SK-N-SH (cell line): Measurements from ENCODE around the gene ADGRF4. TPM values are rescaled to one million over a fixed set of nuclear protein-coding genes. Genes with fewer than 3 reads are reported as not detected.

ENCODE experiments used
- CTCF ChIA-PET: fragments of 300-600, 350-600 bp; formaldehyde crosslinking; extraction: SDS; loops from one replicate; lab custom pipeline; 2021; lab: Yijun Ruan, JAX
- POLR2A ChIA-PET: fragments of 350-600 bp; sonication (Branson Sonifier 250); formaldehyde crosslinking; extraction: SDS; loops from one replicate; lab custom pipeline; 2020; ENCODE audit warnings: antibody characterized with exemption, inconsistent platforms; lab: Yijun Ruan, JAX
- DNase-seq: peaks from one replicate; pipeline ENCODE4 v3.0.0; 2012
- H2AFZ ChIP-seq: fragments of 200-600 bp; sonication (generic); 2 replicates; pipeline ENCODE4 v1.8.1; 2016; ENCODE audit warnings: antibody characterized with exemption, mild to moderate bottlenecking, low read depth
- H3F3A ChIP-seq: fragments of 200-600 bp; sonication (generic); replicated peaks from 2 replicates; pipeline ENCODE3; 2016; ENCODE audit warnings: antibody characterized with exemption, mild to moderate bottlenecking; ENCODE audit not compliant: insufficient read depth
- H3K27ac ChIP-seq, 2 experiments: fragments of 200-500 bp in 1 of 2; fragments of 200-600 bp in 1 of 2; sonication (Bioruptor generic) in 1 of 2; sonication (generic), shearing (Covaris generic) in 1 of 2; 2 replicates each; pipeline versions ENCODE4 v1.5.1 to v1.6.1; 2014 to 2016; ENCODE audit warnings: low read depth in 2 of 2, inconsistent platforms in 1 of 2, low read length in 1 of 2, mild to moderate bottlenecking in 1 of 2, mixed read lengths in 1 of 2
- H3K27me3 ChIP-seq: fragments of 200-600 bp; sonication (generic), shearing (Covaris generic); 2 replicates; pipeline ENCODE4 v1.6.1; 2016; ENCODE audit warnings: mixed run types; ENCODE audit not compliant: insufficient read depth
- H3K36me3 ChIP-seq, 2 experiments: fragments of 200-500 bp in 1 of 2; fragments of 200-600 bp in 1 of 2; sonication (Bioruptor generic) in 1 of 2; sonication (generic) in 1 of 2; replicated peaks in 1 of 2; 2 replicates each; pipeline versions ENCODE3 to v1.5.1; 2014 to 2016; ENCODE audit warnings: low read length in 1 of 2, mild to moderate bottlenecking in 1 of 2; ENCODE audit not compliant: insufficient read depth in 2 of 2, control insufficient read depth in 1 of 2
- H3K4me1 ChIP-seq, 2 experiments: fragments of 200-500 bp in 1 of 2; fragments of 200-600 bp in 1 of 2; sonication (Bioruptor generic) in 1 of 2; sonication (generic), shearing (Covaris generic) in 1 of 2; 2 replicates each; pipeline versions ENCODE4 v1.5.1 to v1.6.1; 2014 to 2016; ENCODE audit warnings: low read depth in 1 of 2, low read length in 1 of 2, mixed run types in 1 of 2; ENCODE audit not compliant: insufficient read depth in 2 of 2, control insufficient read depth in 1 of 2
- H3K4me2 ChIP-seq: fragments of 200-600 bp; sonication (generic), shearing (Covaris generic); 2 replicates; pipeline ENCODE4 v1.6.1; 2017; ENCODE audit warnings: mixed run types
- H3K4me3 ChIP-seq, 2 experiments: fragments of 200-500 bp in 1 of 2; fragments of 200-600 bp in 1 of 2; sonication (Bioruptor generic) in 1 of 2; sonication (generic), shearing (Covaris generic) in 1 of 2; 2 replicates each; pipeline versions ENCODE4 v1.5.1 to v1.8.1; 2014 to 2016; ENCODE audit warnings: low read depth in 2 of 2, inconsistent platforms in 1 of 2, low read length in 1 of 2, mild to moderate bottlenecking in 1 of 2, mixed read lengths in 1 of 2, moderate library complexity in 1 of 2
- H3K79me2 ChIP-seq: fragments of 200-600 bp; sonication (generic); 2 replicates; pipeline ENCODE4 v1.8.1; 2017; ENCODE audit warnings: mild to moderate bottlenecking; ENCODE audit not compliant: insufficient read depth
- H3K9ac ChIP-seq: fragments of 200-600 bp; sonication (generic); 2 replicates; pipeline ENCODE4 v1.6.1; 2017; ENCODE audit warnings: mixed run types
- H3K9me2 ChIP-seq: fragments of 200-600 bp; sonication (generic); 2 replicates; pipeline ENCODE4 v1.6.1; 2017; ENCODE audit warnings: mixed run types
- H3K9me3 ChIP-seq: fragments of 200-600 bp; sonication (generic); 2 replicates; pipeline ENCODE4 v1.6.1; 2017; ENCODE audit warnings: mixed run types, mild to moderate bottlenecking, moderate library complexity
- H4K20me1 ChIP-seq: fragments of 200-600 bp; sonication (generic); 2 replicates; pipeline ENCODE4 v1.6.1; 2017; ENCODE audit warnings: mild to moderate bottlenecking, mixed run types; ENCODE audit not compliant: insufficient read depth
- ELF1 ChIP-seq: IDR thresholded peaks from 2 replicates; pipeline ENCODE4 v1.4.0; 2012
- EP300 ChIP-seq, 2 experiments: IDR thresholded peaks; 2 replicates each; pipeline versions ENCODE4 v1.4.0 to v1.6.1; 2012; ENCODE audit warnings: borderline replicate concordance in 1 of 2, low read depth in 1 of 2, low read length in 1 of 2
- EZH2phosphoT487 ChIP-seq: fragments of 200-600 bp; sonication (generic); IDR thresholded peaks from 2 replicates; pipeline ENCODE4 v1.6.1; 2017; ENCODE audit warnings: low read depth, mixed run types, mild to moderate bottlenecking, antibody characterized with exemption, moderate library complexity, borderline replicate concordance
- FOSL2 ChIP-seq: IDR thresholded peaks from 2 replicates; pipeline ENCODE4 v1.4.0; 2012; ENCODE audit warnings: low read depth, mild to moderate bottlenecking, moderate library complexity, borderline replicate concordance
- FOXJ3 ChIP-seq: sonication (generic); formaldehyde crosslinking; IDR thresholded peaks from 2 replicates; pipeline ENCODE4 v1.5.1; 2020; ENCODE audit warnings: mild to moderate bottlenecking, missing genetic modification reagents
- MXI1 ChIP-seq: IDR thresholded peaks from 2 replicates; pipeline ENCODE4 v1.6.1; 2012; ENCODE audit warnings: mild to moderate bottlenecking, low read depth, low read length, improper control_type of control experiment
- POLR2AphosphoS5 ChIP-seq: IDR thresholded peaks from 2 replicates; pipeline ENCODE4 v1.6.1; 2012; ENCODE audit warnings: low read depth, low read length
- RCOR1 ChIP-seq: fragments of 150-350 bp; IDR thresholded peaks from 2 replicates; pipeline ENCODE4 v1.6.1; 2017; ENCODE audit warnings: antibody characterized with exemption, low read length
- RFX5 ChIP-seq: IDR thresholded peaks from 2 replicates; pipeline ENCODE4 v1.6.1; 2012; ENCODE audit warnings: mild to moderate bottlenecking, improper control_type of control experiment, low read length
- TCF12 ChIP-seq: IDR thresholded peaks from 2 replicates; pipeline ENCODE4 v1.4.0; 2012
- TEAD4 ChIP-seq: IDR thresholded peaks from 2 replicates; pipeline ENCODE4 v1.4.0; 2012; ENCODE audit warnings: mild to moderate bottlenecking, borderline replicate concordance; ENCODE audit not compliant: insufficient read depth
- WGBS: methylation state at CpG from one replicate; pipeline ENCODE4 v1.1.6; 2017; ENCODE audit warnings: low lambda C conversion rate; 5-methylcytosine and 5-hydroxymethylcytosine counted together
- polyA plus RNA-seq, 3 experiments: library from polyadenylated mRNA; depleted of rRNA; stranded (reverse); fragments of >200 nt; gene quantifications; 2 replicates each; pipeline ENCODE4 v1.2.3, GENCODE V29; 2012
- TF ChIP-seq, protein P1 (sequence below): fragments of 150-350 bp; IDR thresholded peaks from 2 replicates; pipeline ENCODE4 v1.6.1; 2017; ENCODE audit warnings: antibody characterized with exemption, low read length, low read depth, borderline replicate concordance
- TF ChIP-seq, protein P2 (sequence below): IDR thresholded peaks from 2 replicates; pipeline ENCODE4 v1.6.1; 2012; ENCODE audit warnings: mild to moderate bottlenecking, low read depth, low read length, moderate library complexity
- TF ChIP-seq, protein P3 (sequence below): IDR thresholded peaks from 2 replicates; pipeline ENCODE4 v1.4.0; 2012; ENCODE audit warnings: low read depth, borderline replicate concordance

ADGRF4 gene
- polyA plus RNA-seq, 1 of the 3 experiments (the other 2 are of a cell fraction): not detected

DNA sequence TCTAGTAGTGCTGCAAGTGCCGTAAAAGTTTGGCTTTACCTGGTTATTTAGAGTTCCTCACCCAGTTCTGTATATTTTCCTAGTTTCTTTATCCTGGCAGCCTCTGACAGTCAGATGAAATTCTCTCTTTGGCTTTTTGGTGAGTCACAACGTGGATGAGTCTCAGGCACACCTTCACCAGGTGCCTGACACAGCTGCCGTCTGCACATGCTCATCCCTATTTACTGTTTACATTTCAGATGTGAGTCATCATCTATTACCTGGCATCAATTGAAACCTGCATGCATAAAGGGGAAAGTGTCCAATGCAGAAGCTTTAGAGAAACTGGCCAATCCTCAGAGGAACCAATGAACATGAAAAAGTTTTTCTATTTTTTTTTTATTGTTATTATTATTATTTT lies 33.3 kb upstream of the ADGRF4 start:
- DNase-seq: no peak
- ChIA-PET POLR2A (no interaction called here), CTCF (no interaction called here)
- Histone ChIP-seq H3K4me2 (no peak overlapping the region), H3K27ac (no peak overlapping the region), H2AFZ (no peak overlapping the region), H3F3A (no peaks in the 10 kb centered on the region), H3K4me1 (no peaks in the 10 kb centered on the region), H3K4me3 (no peak overlapping the region), H3K9ac (no peak overlapping the region), H3K9me3 (no peaks in the 10 kb centered on the region), H3K27me3 (peaks cover 22% of the 10 kb centered on the region), H3K9me2 (no peaks in the 10 kb centered on the region), H3K36me3 (no peaks in the 10 kb centered on the region), H4K20me1 (no peaks in the 10 kb centered on the region)
- WGBS: 2% methylated on average over 3 of the region's 3 CpGs
- TF ChIP-seq ELF1 (no peak), EZH2phosphoT487 (no peak), FOSL2 (no peak), EP300 (IDR thresholded peaks at IDR 0.05; ENCODE audit: borderline replicate concordance in 1 of 2, low read depth in 1 of 2, low read length in 1 of 2) (no peak), TCF12 (no peak), RCOR1 (no peak), TEAD4 (no peak), MXI1 (no peak), RFX5 (no peak), POLR2AphosphoS5 (no peak), FOXJ3 (CRISPR knock-in tag) (no peak)
- TF ChIP-seq, protein P1, sequence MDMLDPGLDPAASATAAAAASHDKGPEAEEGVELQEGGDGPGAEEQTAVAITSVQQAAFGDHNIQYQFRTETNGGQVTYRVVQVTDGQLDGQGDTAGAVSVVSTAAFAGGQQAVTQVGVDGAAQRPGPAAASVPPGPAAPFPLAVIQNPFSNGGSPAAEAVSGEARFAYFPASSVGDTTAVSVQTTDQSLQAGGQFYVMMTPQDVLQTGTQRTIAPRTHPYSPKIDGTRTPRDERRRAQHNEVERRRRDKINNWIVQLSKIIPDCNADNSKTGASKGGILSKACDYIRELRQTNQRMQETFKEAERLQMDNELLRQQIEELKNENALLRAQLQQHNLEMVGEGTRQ: no peak
- TF ChIP-seq, protein P2, sequence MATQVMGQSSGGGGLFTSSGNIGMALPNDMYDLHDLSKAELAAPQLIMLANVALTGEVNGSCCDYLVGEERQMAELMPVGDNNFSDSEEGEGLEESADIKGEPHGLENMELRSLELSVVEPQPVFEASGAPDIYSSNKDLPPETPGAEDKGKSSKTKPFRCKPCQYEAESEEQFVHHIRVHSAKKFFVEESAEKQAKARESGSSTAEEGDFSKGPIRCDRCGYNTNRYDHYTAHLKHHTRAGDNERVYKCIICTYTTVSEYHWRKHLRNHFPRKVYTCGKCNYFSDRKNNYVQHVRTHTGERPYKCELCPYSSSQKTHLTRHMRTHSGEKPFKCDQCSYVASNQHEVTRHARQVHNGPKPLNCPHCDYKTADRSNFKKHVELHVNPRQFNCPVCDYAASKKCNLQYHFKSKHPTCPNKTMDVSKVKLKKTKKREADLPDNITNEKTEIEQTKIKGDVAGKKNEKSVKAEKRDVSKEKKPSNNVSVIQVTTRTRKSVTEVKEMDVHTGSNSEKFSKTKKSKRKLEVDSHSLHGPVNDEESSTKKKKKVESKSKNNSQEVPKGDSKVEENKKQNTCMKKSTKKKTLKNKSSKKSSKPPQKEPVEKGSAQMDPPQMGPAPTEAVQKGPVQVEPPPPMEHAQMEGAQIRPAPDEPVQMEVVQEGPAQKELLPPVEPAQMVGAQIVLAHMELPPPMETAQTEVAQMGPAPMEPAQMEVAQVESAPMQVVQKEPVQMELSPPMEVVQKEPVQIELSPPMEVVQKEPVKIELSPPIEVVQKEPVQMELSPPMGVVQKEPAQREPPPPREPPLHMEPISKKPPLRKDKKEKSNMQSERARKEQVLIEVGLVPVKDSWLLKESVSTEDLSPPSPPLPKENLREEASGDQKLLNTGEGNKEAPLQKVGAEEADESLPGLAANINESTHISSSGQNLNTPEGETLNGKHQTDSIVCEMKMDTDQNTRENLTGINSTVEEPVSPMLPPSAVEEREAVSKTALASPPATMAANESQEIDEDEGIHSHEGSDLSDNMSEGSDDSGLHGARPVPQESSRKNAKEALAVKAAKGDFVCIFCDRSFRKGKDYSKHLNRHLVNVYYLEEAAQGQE: no peak
- TF ChIP-seq, protein P3, sequence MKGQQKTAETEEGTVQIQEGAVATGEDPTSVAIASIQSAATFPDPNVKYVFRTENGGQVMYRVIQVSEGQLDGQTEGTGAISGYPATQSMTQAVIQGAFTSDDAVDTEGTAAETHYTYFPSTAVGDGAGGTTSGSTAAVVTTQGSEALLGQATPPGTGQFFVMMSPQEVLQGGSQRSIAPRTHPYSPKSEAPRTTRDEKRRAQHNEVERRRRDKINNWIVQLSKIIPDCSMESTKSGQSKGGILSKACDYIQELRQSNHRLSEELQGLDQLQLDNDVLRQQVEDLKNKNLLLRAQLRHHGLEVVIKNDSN: no peak
- TF ChIP-seq, all 33 proteins: peak for 0
- no peaks in the 10 kb centered on the region for H3K79me2 ChIP-seq
